HG02938 (cell line): ENCODE data around the gene PNPLA5.
"Not testable (repeated sequence)": the region's sequence is repeated elsewhere in the genome, so short reads cannot be mapped to it uniquely, and the experiment has no call there.

Experiments used
- ATAC-seq: cut with Tn5 transposase; IDR thresholded peaks from one replicate; pipeline ENCODE4 v1.9.1; 2021; ENCODE audit warnings: mild to moderate bottlenecking, moderate library complexity; ENCODE audit not compliant: unreplicated experiment

PNPLA5 gene

GRCh38 chr22:43881091-43882061 is 10.4 kb downstream of the PNPLA5 start:
- ATAC-seq, result no peak

- ATAC-seq, result no peak
Observed at GRCh38 chr22:43880541-43880991, 11.2 kb downstream of the PNPLA5 start.

- no peak for ATAC-seq
Observed at GRCh38 chr22:43879901-43880540, 11.8 kb downstream of the PNPLA5 start.

GRCh38 chr22:43878831-43879550 is 12.8 kb downstream of the PNPLA5 start:
- ATAC-seq, result no peak

GRCh38 chr22:43878079-43878795 is 13.6 kb downstream of the PNPLA5 start:
- ATAC-seq, result no peak

GRCh38 chr22:43876866-43877509 is 14.8 kb downstream of the PNPLA5 start:
- ATAC-seq, result no peak

- ATAC-seq, result no peak
Observed at GRCh38 chr22:43869799-43870198, 22.0 kb downstream of the PNPLA5 start.

GRCh38 chr22:43869001-43869400 is 22.8 kb downstream of the PNPLA5 start:
- not testable (repeated sequence) for ATAC-seq

GRCh38 chr22:43867839-43868635 is 23.8 kb downstream of the PNPLA5 start:
- no peak for ATAC-seq

- no peak for ATAC-seq
Observed at GRCh38 chr22:43862882-43863202, 29.0 kb downstream of the PNPLA5 start.

GRCh38 chr22:43862074-43862881 is 29.5 kb downstream of the PNPLA5 start, which contains the start of gene SULT4A1:
Gene SULT4A1, minus strand, starts transcription at chr22:43862513. Its CDS starts 131 bp downstream, at chr22:43862382.
- ATAC-seq, result no peak

GRCh38 chr22:43861529-43861928 is 30.3 kb downstream of the PNPLA5 start:
- ATAC-seq, result no peak

- no peak for ATAC-seq
Observed at GRCh38 chr22:43860831-43861230, 31.0 kb downstream of the PNPLA5 start.

- ATAC-seq, result no peak
Observed at GRCh38 chr22:43860126-43860525, 31.7 kb downstream of the PNPLA5 start.

GRCh38 chr22:43859621-43860020 is 32.2 kb downstream of the PNPLA5 start:
- no peak for ATAC-seq

- ATAC-seq, result no peak
Observed at GRCh38 chr22:43859176-43859575, 32.6 kb downstream of the PNPLA5 start.

GRCh38 chr22:43858156-43858895 is 33.5 kb downstream of the PNPLA5 start:
- ATAC-seq, result no peak

GRCh38 chr22:43857367-43857766 is 34.4 kb downstream of the PNPLA5 start:
- no peak for ATAC-seq
